GM12878 (cell line): Measurements from ENCODE around the gene LDB2. TPM values are rescaled to one million over a fixed set of nuclear protein-coding genes. Genes with fewer than 3 reads are reported as not detected.

Experiments used
- ATAC-seq: fragments of 200-7000 bp; cut with Tn5 transposase; 3 replicates; pipeline ENCODE4 v1.9.1; 2020; ENCODE audit warnings: mild to moderate bottlenecking, moderate library complexity
- BruUV-seq: library from RNA; stranded (reverse); fragments of 400-500 nt; replicated peaks from 2 replicates; lab custom pipeline; 2021; lab: Mats Ljungman, UMichigan
- CTCF ChIA-PET: fragments of 300-600 bp; sonication (Branson Sonifier 250); formaldehyde crosslinking; extraction: SDS; loops from one replicate; lab custom pipeline; 2021; ENCODE audit warnings: inconsistent platforms; lab: Yijun Ruan, JAX
- POLR2A ChIA-PET: fragments of 350-600 bp; formaldehyde crosslinking; extraction: SDS; loops from one replicate; lab custom pipeline; 2021; ENCODE audit warnings: inconsistent platforms; lab: Charles Lee
- RAD21 ChIA-PET: fragments of 300-600 bp; sonication (Branson Sonifier 250); formaldehyde crosslinking; loops from one replicate; lab custom pipeline; 2023; ENCODE audit warnings: antibody characterized with exemption; ENCODE audit not compliant: unreplicated experiment; lab: Charles Lee
- SMC1A ChIA-PET: fragments of 300-600 bp; sonication (Branson Sonifier 250); formaldehyde crosslinking; loops from one replicate; lab custom pipeline; 2023; ENCODE audit not compliant: unreplicated experiment, uncharacterized antibody; lab: Charles Lee
- DNase-seq: peaks from one replicate; pipeline ENCODE4 v3.0.0-alpha.2; 2011; ENCODE audit warnings: low read depth, low spot score
- FAIRE-seq: peaks from 3 replicates; lab custom pipeline; 2011; peaks lifted over from hg19 to GRCh38; lab: Jason Lieb, UNC
- H2AFZ ChIP-seq: 2 replicates; pipeline ENCODE4 v1.6.0; 2011; ENCODE audit warnings: low read depth, low read length, control low read depth; ENCODE audit not compliant: control insufficient read depth
- H3K27ac ChIP-seq: 2 replicates; pipeline ENCODE4 v1.5.1; 2011; ENCODE audit warnings: control low read depth; ENCODE audit not compliant: control insufficient read depth, insufficient read depth
- H3K27me3 ChIP-seq, 2 experiments: replicated peaks in 1 of 2; 2 replicates each; pipeline versions ENCODE4 v1.6.0 to v1.6.1; 2011; ENCODE audit warnings: low read length in 1 of 2; ENCODE audit not compliant: control insufficient read depth in 2 of 2, insufficient read depth in 2 of 2
- H3K36me3 ChIP-seq, 2 experiments: 2 replicates each; pipeline ENCODE4 v1.5.1; 2011; ENCODE audit warnings: low read length in 1 of 2; ENCODE audit not compliant: control insufficient read depth in 2 of 2, insufficient read depth in 2 of 2
- H3K4me1 ChIP-seq: 2 replicates; pipeline ENCODE4 v1.6.1; 2011; ENCODE audit warnings: mild to moderate bottlenecking, low read length, moderate library complexity, mixed read lengths; ENCODE audit not compliant: control insufficient read depth, insufficient read depth
- H3K4me2 ChIP-seq: 2 replicates; pipeline ENCODE4 v1.6.0; 2011; ENCODE audit warnings: control low read depth; ENCODE audit not compliant: control insufficient read depth, insufficient read depth
- H3K4me3 ChIP-seq: fragments of 200-600 bp; sonication (generic); 2 replicates; pipeline ENCODE4 v1.5.1; 2016
- H3K79me2 ChIP-seq: 2 replicates; pipeline ENCODE4 v1.6.0; 2011; ENCODE audit warnings: low read length; ENCODE audit not compliant: control insufficient read depth, insufficient read depth
- H3K9ac ChIP-seq: 2 replicates; pipeline ENCODE4 v1.8.0; 2011; ENCODE audit warnings: low read length, control low read depth, mixed read lengths; ENCODE audit not compliant: control insufficient read depth, insufficient read depth
- H3K9me3 ChIP-seq: replicated peaks from 3 replicates; pipeline ENCODE4 v1.5.1; 2011; ENCODE audit warnings: mild to moderate bottlenecking, low read length; ENCODE audit not compliant: control insufficient read depth, insufficient read depth
- H4K20me1 ChIP-seq: 2 replicates; pipeline ENCODE4 v1.6.0; 2011; ENCODE audit not compliant: control insufficient read depth, insufficient read depth
- ASH2L ChIP-seq: fragments of 300-600, 200-600 bp; sonication (generic); IDR thresholded peaks from 2 replicates; pipeline ENCODE4 v1.6.1; 2017; ENCODE audit warnings: low read depth, mild to moderate bottlenecking, borderline replicate concordance
- BCLAF1 ChIP-seq: fragments of 450-650 bp; IDR thresholded peaks from 2 replicates; pipeline ENCODE4 v1.6.1; 2017; ENCODE audit warnings: antibody characterized with exemption, mild to moderate bottlenecking, moderate library complexity
- CHD4 ChIP-seq: fragments of 200-600 bp; sonication (generic); IDR thresholded peaks from 2 replicates; pipeline ENCODE4 v1.6.1; 2016; ENCODE audit warnings: mild to moderate bottlenecking
- E4F1 ChIP-seq: fragments of 450-650 bp; IDR thresholded peaks from 2 replicates; pipeline ENCODE4 v1.6.1; 2018; ENCODE audit warnings: borderline replicate concordance, mild to moderate bottlenecking; ENCODE audit not compliant: partially characterized antibody
- EED ChIP-seq: sonication (generic); IDR thresholded peaks from 2 replicates; pipeline ENCODE4 v1.6.1; 2016; ENCODE audit warnings: antibody characterized with exemption, low read depth
- EP300 ChIP-seq, 2 experiments: fragments of 150-350 bp in 1 of 2; IDR thresholded peaks; 2 replicates each; pipeline ENCODE4 v1.6.1; 2011 to 2012; ENCODE audit warnings: low read depth in 2 of 2, low read length in 2 of 2, borderline replicate concordance in 1 of 2, improper control_type of control experiment in 1 of 2, inconsistent platforms in 1 of 2; ENCODE audit not compliant: control insufficient read depth in 1 of 2
- ESRRA ChIP-seq: IDR thresholded peaks from 2 replicates; pipeline ENCODE4 v1.6.1; 2012; ENCODE audit warnings: mild to moderate bottlenecking, low read length, improper control_type of control experiment
- NBN ChIP-seq: fragments of 450-650 bp; IDR thresholded peaks from 2 replicates; pipeline ENCODE4 v1.6.1; 2016
- NKRF ChIP-seq: fragments of 450-650 bp; conservative IDR thresholded peaks from 2 replicates; pipeline ENCODE4 v1.6.1; 2017; ENCODE audit warnings: mild to moderate bottlenecking, moderate library complexity
- POLR2A ChIP-seq: IDR thresholded peaks from 2 replicates; pipeline ENCODE4 v1.6.1; 2011; ENCODE audit warnings: low read depth, mild to moderate bottlenecking, low read length
- POLR2AphosphoS5 ChIP-seq: IDR thresholded peaks from 2 replicates; pipeline ENCODE4 v1.6.1; 2011; ENCODE audit warnings: mild to moderate bottlenecking, low read length, inconsistent platforms
- RBBP5 ChIP-seq: fragments of 200-600 bp; sonication (generic); conservative IDR thresholded peaks from 2 replicates; pipeline ENCODE4 v1.6.1; 2016
- RELA ChIP-seq: fragments of 450-650 bp; IDR thresholded peaks from 2 replicates; pipeline ENCODE4 v1.8.0; 2014; ENCODE audit warnings: borderline replicate concordance; ENCODE audit not compliant: partially characterized antibody
- RFX5 ChIP-seq: IDR thresholded peaks from 2 replicates; pipeline ENCODE4 v1.6.1; 2011; ENCODE audit warnings: low read depth, low read length, improper control_type of control experiment
- SPI1 ChIP-seq: IDR thresholded peaks from 2 replicates; pipeline ENCODE4 v1.6.1; 2011; ENCODE audit warnings: low read depth, mild to moderate bottlenecking, low read length, moderate library complexity, borderline replicate concordance; ENCODE audit not compliant: insufficient read depth
- SREBF2 ChIP-seq: IDR thresholded peaks from 2 replicates; pipeline ENCODE4 v1.6.1; 2012; ENCODE audit warnings: mild to moderate bottlenecking, low read length
- STAT3 ChIP-seq: IDR thresholded peaks from 2 replicates; pipeline ENCODE4 v1.6.1; 2011; ENCODE audit warnings: low read depth, low read length, improper control_type of control experiment
- TBL1XR1 ChIP-seq: IDR thresholded peaks from 2 replicates; pipeline ENCODE4 v1.6.1; 2012; ENCODE audit warnings: low read depth, low read length, improper control_type of control experiment
- ZNF207 ChIP-seq: fragments of 450-650 bp; IDR thresholded peaks from 2 replicates; pipeline ENCODE4 v1.6.1; 2014; ENCODE audit warnings: antibody characterized with exemption, mild to moderate bottlenecking, borderline replicate concordance
- WGBS: methylation state at CpG from one replicate; pipeline ENCODE4 v1.1.6; 2016; ENCODE audit warnings: low lambda C conversion rate; ENCODE audit not compliant: insufficient replicate concordance, insufficient coverage; ENCODE audit errors: missing lambda C conversion rate; 5-methylcytosine and 5-hydroxymethylcytosine counted together
- in situ Hi-C: fragments of 300-500 bp; cut with MboI; formaldehyde crosslinking; loops from 9 replicates; pipeline ENCODE4 v1.14.3; 2018; ENCODE audit warnings: mixed read lengths
- intact Hi-C: fragments of 100-400 bp; cut with micrococcal nuclease; formaldehyde crosslinking; loops from one replicate; pipeline ENCODE4 v1.14.2; 2022; ENCODE audit not compliant: unreplicated experiment
- polyA plus RNA-seq, 11 experiments: library from polyadenylated mRNA; depleted of rRNA in 4 of 11; unstranded in 6 of 11; stranded (reverse) in 5 of 11; fragments of >200 nt; fragmentation: Nextera tagmentation in 4 of 11; fragmentation: Illumina TruSeq in 1 of 11; extraction: Ambion mirVana in 4 of 11; extraction: Trizol in 1 of 11; gene quantifications; 1 replicate in 1 of 11; 2 replicates in 10 of 11; pipeline versions ENCODE4 v1.2.1 to v1.2.3, GENCODE V29; 2011 to 2016; ENCODE audit warnings: inconsistent platforms in 2 of 11, missing spikeins in 2 of 11, low read depth in 1 of 11
- total RNA-seq, 4 experiments: library from RNA; depleted of rRNA in 3 of 4; stranded (reverse); fragments of >200 nt in 3 of 4; fragmentation: Illumina TruSeq in 1 of 4; extraction: Trizol in 1 of 4; gene quantifications; 2 replicates each; pipeline versions ENCODE4 v1.2.1 to v1.2.3, GENCODE V29; 2013 to 2021

The LDB2 gene
- total and polyA plus RNA-seq, 10 of the 15 experiments (the other 5 are each of a cell fraction or from before 2014, with no cell fraction given), result 0.15 TPM; not detected in 9

- TF ChIP-seq BCLAF1 (no peak), ASH2L (no peak), STAT3 (no peak), ESRRA (no peak), RFX5 (no peak), POLR2A (no peak), RBBP5 (no peak), CHD4 (no peak), EP300 (IDR thresholded peaks at IDR 0.05; ENCODE audit: borderline replicate concordance in 1 of 2, control insufficient read depth in 1 of 2, low read depth in 2 of 2, low read length in 2 of 2) (no peak)
- TF ChIP-seq, all 136 proteins: peak for 0
Measured at GRCh38 chr4:16505726-16506125, 392.7 kb downstream of the LDB2 start (continued).

GRCh38 chr4:16505267-16505666 is 393.2 kb downstream of the LDB2 start:
- Histone ChIP-seq H3K27me3 (no peaks in the 10 kb centered on the region), H3K4me2 (no peak overlapping the region), H3K79me2 (no peaks in the 10 kb centered on the region), H3K4me3 (no peak overlapping the region), H3K9me3 (peaks cover 2% of the 10 kb centered on the region; the same call in 1 of the 3 replicates), H2AFZ (no peak overlapping the region), H4K20me1 (no peaks in the 10 kb centered on the region), H3K27ac (no peak overlapping the region), H3K4me1 (no peaks in the 10 kb centered on the region), H3K9ac (no peak overlapping the region), H3K36me3 (no peaks in the 10 kb centered on the region)
- POLR2A ChIA-PET, result no interaction called here
- in situ Hi-C loops, result no loop called here
- intact Hi-C loops, result no loop called here
- ATAC-seq (no peak), FAIRE-seq (no peak), DNase-seq (no peak)
- no TSS peak for BruUV-seq
- CTCF ChIA-PET, result interaction anchor here (0.7 kb wide), 1 partner anchor 1826 kb away, joined by 3 read pairs; no protein-coding TSS in a partner anchor
- SMC1A ChIA-PET, result no interaction called here
- RAD21 ChIA-PET, result no interaction called here
- 0% methylated on average over 2 of the region's 2 CpGs for WGBS
- TF ChIP-seq RELA (no peak), SPI1 (no peak), SREBF2 (no peak), E4F1 (no peak), ZNF207 (no peak), POLR2AphosphoS5 (no peak), TBL1XR1 (no peak), NKRF (no peak), NBN (no peak), STAT3 (no peak), EED (no peak)
